Islet of Langerhans (tissue), 1 donor: ENCODE results near the gene ENTPD8.

Experiments
- FAIRE-seq: peaks from one replicate; lab custom pipeline; 2011; peaks lifted over from hg19 to GRCh38; lab: Jason Lieb, UNC

The ENTPD8 gene

GRCh38 chr9:137441289-137441934 lies at the start of gene ENTPD8:
Gene ENTPD8, minus strand, starts transcription at chr9:137441357. Its CDS starts 3,072 bp downstream, at chr9:137438285.
- no peak for FAIRE-seq

GRCh38 chr9:137490532-137491186 lies 49.5 kb upstream of the ENTPD8 start:
- no peak for FAIRE-seq

- no peak for FAIRE-seq
Measured at GRCh38 chr9:137488906-137489305, 47.7 kb upstream of the ENTPD8 start.

GRCh38 chr9:137488327-137488653 lies 47.1 kb upstream of the ENTPD8 start:
- no peak for FAIRE-seq

GRCh38 chr9:137487454-137488326 lies 46.5 kb upstream of the ENTPD8 start:
- no peak for FAIRE-seq

GRCh38 chr9:137486545-137487453 lies 45.6 kb upstream of the ENTPD8 start:
- no peak for FAIRE-seq

- no peak for FAIRE-seq
Measured at GRCh38 chr9:137486141-137486490, 45.0 kb upstream of the ENTPD8 start.

GRCh38 chr9:137485343-137486140 lies 44.4 kb upstream of the ENTPD8 start:
- no peak for FAIRE-seq

- FAIRE-seq: no peak
Measured at GRCh38 chr9:137484551-137485315, 43.6 kb upstream of the ENTPD8 start.

- FAIRE-seq: no peak
Measured at GRCh38 chr9:137482094-137482781, 41.1 kb upstream of the ENTPD8 start.

- FAIRE-seq: no peak
Measured at GRCh38 chr9:137480686-137481683, 39.8 kb upstream of the ENTPD8 start.

GRCh38 chr9:137479892-137480685 lies 38.9 kb upstream of the ENTPD8 start:
- FAIRE-seq: no peak

- no peak for FAIRE-seq
Measured at GRCh38 chr9:137478962-137479861, 38.1 kb upstream of the ENTPD8 start.

- FAIRE-seq: no peak
Measured at GRCh38 chr9:137478613-137478961, 37.4 kb upstream of the ENTPD8 start.

GRCh38 chr9:137477778-137478612 lies 36.8 kb upstream of the ENTPD8 start:
- FAIRE-seq: no peak

GRCh38 chr9:137476856-137477255 lies 35.7 kb upstream of the ENTPD8 start:
- FAIRE-seq: no peak
